ENCODE measurements around the gene ATXN2.

Gene ATXN2

GRCh38 chr12:111582133-111582747 is 16.9 kb downstream of the ATXN2 start:
- Histone ChIP-seq H3K4me1 (ENCODE audit: control insufficient read depth in 1 of 2, insufficient read depth in 2 of 2, low read length in 2 of 2) (peaks cover 0 to 3% of the 10 kb centered on the region in 2 donors), H3K27me3 (ENCODE audit: low read depth, low read length) (no peaks in the 10 kb centered on the region), H3K36me3 (ENCODE audit: control insufficient read depth in 1 of 2, insufficient read depth in 2 of 2, low read length in 2 of 2) (no peaks in the 10 kb centered on the region)

GRCh38 chr12:111581434-111582132 is 17.5 kb downstream of the ATXN2 start:
- H3K9me3 ChIP-seq (ENCODE audit: control insufficient read depth in 1 of 2, low read length in 2 of 2) = no peaks in the 10 kb centered on the region
- H3K27ac ChIP-seq (ENCODE audit: low read length) = no peak overlapping the region
- H3K27me3 ChIP-seq (ENCODE audit: low read depth, low read length) = no peaks in the 10 kb centered on the region
- no peaks in the 10 kb centered on the region for H3K36me3 ChIP-seq (ENCODE audit: control insufficient read depth in 1 of 2, insufficient read depth in 2 of 2, low read length in 2 of 2)
- H3K4me1 ChIP-seq (ENCODE audit: control insufficient read depth in 1 of 2, insufficient read depth in 2 of 2, low read length in 2 of 2) = peaks cover 0 to 3% of the 10 kb centered on the region in 2 donors
- no peak overlapping the region for H3K4me3 ChIP-seq (ENCODE audit: low read depth in 1 of 2, low read length in 2 of 2)

More at GRCh38 chr12:111582133-111582747, 16.9 kb downstream of the ATXN2 start:
- Histone ChIP-seq H3K4me3 (ENCODE audit: low read depth in 1 of 2, low read length in 2 of 2) (no peak overlapping the region), H3K27ac (ENCODE audit: low read length) (no peak overlapping the region), H3K9me3 (ENCODE audit: control insufficient read depth in 1 of 2, low read length in 2 of 2) (no peaks in the 10 kb centered on the region)

- Histone ChIP-seq H3K27me3 (ENCODE audit: low read depth, low read length) (no peaks in the 10 kb centered on the region), H3K36me3 (ENCODE audit: control insufficient read depth in 1 of 2, insufficient read depth in 2 of 2, low read length in 2 of 2) (no peaks in the 10 kb centered on the region), H3K4me1 (ENCODE audit: control insufficient read depth in 1 of 2, insufficient read depth in 2 of 2, low read length in 2 of 2) (peaks cover 0 to 3% of the 10 kb centered on the region in 2 donors), H3K27ac (ENCODE audit: low read length) (no peak overlapping the region), H3K4me3 (ENCODE audit: low read depth in 1 of 2, low read length in 2 of 2) (no peak overlapping the region), H3K9me3 (ENCODE audit: control insufficient read depth in 1 of 2, low read length in 2 of 2) (no peaks in the 10 kb centered on the region)
These were observed 18.4 kb downstream of the ATXN2 start for GRCh38 chr12:111580737-111581136.

- Histone ChIP-seq H3K9me3 (ENCODE audit: control insufficient read depth in 1 of 2, low read length in 2 of 2) (no peaks in the 10 kb centered on the region), H3K27ac (ENCODE audit: low read length) (no peak overlapping the region), H3K4me3 (ENCODE audit: low read depth in 1 of 2, low read length in 2 of 2) (no peak overlapping the region), H3K36me3 (ENCODE audit: control insufficient read depth in 1 of 2, insufficient read depth in 2 of 2, low read length in 2 of 2) (no peaks in the 10 kb centered on the region), H3K4me1 (ENCODE audit: control insufficient read depth in 1 of 2, insufficient read depth in 2 of 2, low read length in 2 of 2) (peaks cover 0 to 5% of the 10 kb centered on the region in 2 donors), H3K27me3 (ENCODE audit: low read depth, low read length) (no peaks in the 10 kb centered on the region)
These were observed 19.0 kb downstream of the ATXN2 start for GRCh38 chr12:111580119-111580425.

- Histone ChIP-seq H3K27ac (ENCODE audit: low read length) (no peak overlapping the region), H3K4me1 (ENCODE audit: control insufficient read depth in 1 of 2, insufficient read depth in 2 of 2, low read length in 2 of 2) (peaks cover 0 to 8% of the 10 kb centered on the region in 2 donors), H3K36me3 (ENCODE audit: control insufficient read depth in 1 of 2, insufficient read depth in 2 of 2, low read length in 2 of 2) (no peaks in the 10 kb centered on the region), H3K4me3 (ENCODE audit: low read depth in 1 of 2, low read length in 2 of 2) (no peak overlapping the region), H3K27me3 (ENCODE audit: low read depth, low read length) (no peaks in the 10 kb centered on the region), H3K9me3 (ENCODE audit: control insufficient read depth in 1 of 2, low read length in 2 of 2) (no peaks in the 10 kb centered on the region)
These were observed 20.2 kb downstream of the ATXN2 start for GRCh38 chr12:111578971-111579340.

GRCh38 chr12:111578276-111578970 is 20.7 kb downstream of the ATXN2 start:
- H3K4me1 ChIP-seq (ENCODE audit: control insufficient read depth in 1 of 2, insufficient read depth in 2 of 2, low read length in 2 of 2) = peaks cover 0 to 8% of the 10 kb centered on the region in 2 donors
- no peak overlapping the region for H3K4me3 ChIP-seq (ENCODE audit: low read depth in 1 of 2, low read length in 2 of 2)
- no peaks in the 10 kb centered on the region for H3K9me3 ChIP-seq (ENCODE audit: control insufficient read depth in 1 of 2, low read length in 2 of 2)
- H3K36me3 ChIP-seq (ENCODE audit: control insufficient read depth in 1 of 2, insufficient read depth in 2 of 2, low read length in 2 of 2) = no peaks in the 10 kb centered on the region
- no peaks in the 10 kb centered on the region for H3K27me3 ChIP-seq (ENCODE audit: low read depth, low read length)
- H3K27ac ChIP-seq (ENCODE audit: low read length) = no peak overlapping the region

GRCh38 chr12:111574797-111575443 is 24.2 kb downstream of the ATXN2 start:
- Histone ChIP-seq H3K36me3 (ENCODE audit: control insufficient read depth in 1 of 2, insufficient read depth in 2 of 2, low read length in 2 of 2) (no peaks in the 10 kb centered on the region), H3K4me3 (ENCODE audit: low read depth in 1 of 2, low read length in 2 of 2) (no peak overlapping the region), H3K27me3 (ENCODE audit: low read depth, low read length) (no peaks in the 10 kb centered on the region), H3K9me3 (ENCODE audit: control insufficient read depth in 1 of 2, low read length in 2 of 2) (no peaks in the 10 kb centered on the region), H3K27ac (ENCODE audit: low read length) (no peak overlapping the region), H3K4me1 (ENCODE audit: control insufficient read depth in 1 of 2, insufficient read depth in 2 of 2, low read length in 2 of 2) (peaks cover 4 to 8% of the 10 kb centered on the region in 2 donors)

- no peak overlapping the region for H3K4me3 ChIP-seq (ENCODE audit: low read depth in 1 of 2, low read length in 2 of 2)
- no peak overlapping the region for H3K27ac ChIP-seq (ENCODE audit: low read length)
- H3K9me3 ChIP-seq (ENCODE audit: control insufficient read depth in 1 of 2, low read length in 2 of 2) = no peaks in the 10 kb centered on the region
- H3K27me3 ChIP-seq (ENCODE audit: low read depth, low read length) = no peaks in the 10 kb centered on the region
- H3K4me1 ChIP-seq (ENCODE audit: control insufficient read depth in 1 of 2, insufficient read depth in 2 of 2, low read length in 2 of 2) = peaks cover 4 to 16% of the 10 kb centered on the region in 2 donors
- H3K36me3 ChIP-seq (ENCODE audit: control insufficient read depth in 1 of 2, insufficient read depth in 2 of 2, low read length in 2 of 2) = no peaks in the 10 kb centered on the region
These were observed 25.6 kb downstream of the ATXN2 start for GRCh38 chr12:111573476-111573875.

GRCh38 chr12:111570084-111570961 is 28.8 kb downstream of the ATXN2 start:
- H3K27me3 ChIP-seq (ENCODE audit: low read depth, low read length) = no peaks in the 10 kb centered on the region
- H3K9me3 ChIP-seq (ENCODE audit: control insufficient read depth in 1 of 2, low read length in 2 of 2) = no peaks in the 10 kb centered on the region
- peaks cover 4 to 16% of the 10 kb centered on the region in 2 donors for H3K4me1 ChIP-seq (ENCODE audit: control insufficient read depth in 1 of 2, insufficient read depth in 2 of 2, low read length in 2 of 2)
- H3K27ac ChIP-seq (ENCODE audit: low read length) = no peak overlapping the region
- H3K36me3 ChIP-seq (ENCODE audit: control insufficient read depth in 1 of 2, insufficient read depth in 2 of 2, low read length in 2 of 2) = no peaks in the 10 kb centered on the region
- no peak overlapping the region for H3K4me3 ChIP-seq (ENCODE audit: low read depth in 1 of 2, low read length in 2 of 2)

- Histone ChIP-seq H3K4me1 (ENCODE audit: control insufficient read depth in 1 of 2, insufficient read depth in 2 of 2, low read length in 2 of 2) (peaks cover 4 to 11% of the 10 kb centered on the region in 2 donors), H3K27ac (ENCODE audit: low read length) (no peak overlapping the region)
These were observed 29.6 kb downstream of the ATXN2 start for GRCh38 chr12:111569363-111570083.

More at GRCh38 chr12:111569363-111570083, 29.6 kb downstream of the ATXN2 start:
- Histone ChIP-seq H3K4me3 (ENCODE audit: low read depth in 1 of 2, low read length in 2 of 2) (no peak overlapping the region), H3K36me3 (ENCODE audit: control insufficient read depth in 1 of 2, insufficient read depth in 2 of 2, low read length in 2 of 2) (no peaks in the 10 kb centered on the region), H3K27me3 (ENCODE audit: low read depth, low read length) (no peaks in the 10 kb centered on the region), H3K9me3 (ENCODE audit: control insufficient read depth in 1 of 2, low read length in 2 of 2) (no peaks in the 10 kb centered on the region)

Data from muscle layer of duodenum (tissue), 2 donors.